Natural killer cell (primary cell): ENCODE results near the gene HPX. TPM values are rescaled to one million over a fixed set of nuclear protein-coding genes. Genes with fewer than 3 reads are reported as not detected.
A peak's percentile ranks its signal among the peaks of the same experiment; 100 is the strongest.

Source experiments
- ATAC-seq, 3 donors: fragments of 150-1000 bp in 2 of 3; fragments of 200-7000 bp in 1 of 3; cut with Tn5 transposase; 1 replicate in 1 of 3; 2 replicates in 2 of 3; pipeline ENCODE4 v1.10.0; 2021; ENCODE audit warnings: mild to moderate bottlenecking in 2 of 3, moderate library complexity in 2 of 3
- DNase-seq, 2 donors: peaks; one replicate each; pipeline versions ENCODE4 v3.0.0 to v3.0.0-alpha.2; 2013 to 2021; ENCODE audit warnings: mixed read lengths in 1 of 2
- H3K27ac ChIP-seq: one replicate; pipeline ENCODE4 v1.5.1; 2013; ENCODE audit warnings: mild to moderate bottlenecking, low read length
- H3K27me3 ChIP-seq: one replicate; pipeline ENCODE4 v1.6.1; 2013; ENCODE audit warnings: low read length; ENCODE audit not compliant: control insufficient read depth, insufficient read depth
- H3K36me3 ChIP-seq: one replicate; pipeline ENCODE4 v1.6.1; 2013; ENCODE audit warnings: low read length; ENCODE audit not compliant: control insufficient read depth, insufficient read depth
- H3K4me1 ChIP-seq: one replicate; pipeline ENCODE4 v1.6.1; 2013; ENCODE audit warnings: low read length; ENCODE audit not compliant: control insufficient read depth, insufficient read depth
- H3K4me3 ChIP-seq: one replicate; pipeline ENCODE4 v1.5.1; 2013; ENCODE audit warnings: low read length
- H3K9me3 ChIP-seq: one replicate; pipeline ENCODE4 v1.6.1; 2013; ENCODE audit warnings: low read length; ENCODE audit not compliant: control insufficient read depth, insufficient read depth
- H3K27ac Mint-ChIP-seq, 2 donors: one replicate each; pipeline ENCODE4 v1.8.0; 2022; ENCODE audit warnings: mild to moderate bottlenecking in 2 of 2, mixed read lengths in 2 of 2, moderate library complexity in 1 of 2
- H3K27me3 Mint-ChIP-seq, 2 donors: one replicate each; pipeline ENCODE4 v1.8.0; 2022; ENCODE audit warnings: low read depth in 2 of 2, mixed read lengths in 2 of 2
- H3K36me3 Mint-ChIP-seq: one replicate; pipeline ENCODE4 v1.8.0; 2022; ENCODE audit warnings: mixed read lengths
- H3K4me1 Mint-ChIP-seq, 2 donors: one replicate each; pipeline ENCODE4 v1.8.0; 2022; ENCODE audit warnings: mixed read lengths in 2 of 2
- H3K4me3 Mint-ChIP-seq: one replicate; pipeline ENCODE4 v1.8.0; 2022; ENCODE audit warnings: mild to moderate bottlenecking, moderate library complexity, mixed read lengths
- H3K9me3 Mint-ChIP-seq, 2 donors: one replicate each; pipeline ENCODE4 v1.8.0; 2022; ENCODE audit warnings: mixed read lengths in 2 of 2
- CTCF ChIP-seq: fragments of 200-600 bp; IDR thresholded peaks from one replicate; pipeline ENCODE4 v1.8.0; 2022; ENCODE audit warnings: antibody characterized with exemption
- WGBS: methylation state at CpG from one replicate; pipeline ENCODE4 v1.1.7; 2013; ENCODE audit warnings: missing lambda C conversion rate; ENCODE audit not compliant: insufficient coverage; 5-methylcytosine and 5-hydroxymethylcytosine counted together
- intact Hi-C: fragments of 100-400 bp; cut with micrococcal nuclease; formaldehyde crosslinking; loops from one replicate; pipeline ENCODE4 v1.14.2; 2022
- total RNA-seq, 4 donors: library from RNA; stranded (reverse); fragments of 120-200 nt in 1 of 4; gene quantifications; one replicate each; pipeline versions ENCODE4 v1.2.3 to v1.2.4, GENCODE V29; 2013 to 2022

Gene HPX
- total RNA-seq, 3 donors from 2014 or later (not counting 1 experiment from before 2014, with no cell fraction given) = 0.35 to 1.5 (median 0.98) TPM

GRCh38 chr11:6414874-6415328 is 25.9 kb downstream of the HPX start:
- H3K27ac Mint-ChIP-seq = no peak overlapping the region
- intact Hi-C loops = no loop called here
- ATAC-seq (peak; percentile 8 to 40 (median 28)), DNase-seq (peak in 1 of 2 donors; percentile 36)
- Histone ChIP-seq H3K27ac (peak overlapping the region; percentile 49), H3K4me3 (no peak overlapping the region), H3K27me3 (no peaks in the 10 kb centered on the region), H3K9me3 (no peaks in the 10 kb centered on the region), H3K4me1 (peaks cover 33% of the 10 kb centered on the region), H3K36me3 (peaks cover 6% of the 10 kb centered on the region)
- 24% methylated on average over 2 of the region's 3 CpGs for WGBS
- peaks cover 8 to 10% of the 10 kb centered on the region in 2 donors for H3K4me1 Mint-ChIP-seq
- no peaks in the 10 kb centered on the region for H3K9me3 Mint-ChIP-seq
- no peaks in the 10 kb centered on the region for H3K36me3 Mint-ChIP-seq
- no peaks in the 10 kb centered on the region for H3K27me3 Mint-ChIP-seq
- no peak overlapping the region for H3K4me3 Mint-ChIP-seq
- no peak for TF ChIP-seq CTCF

DNA sequence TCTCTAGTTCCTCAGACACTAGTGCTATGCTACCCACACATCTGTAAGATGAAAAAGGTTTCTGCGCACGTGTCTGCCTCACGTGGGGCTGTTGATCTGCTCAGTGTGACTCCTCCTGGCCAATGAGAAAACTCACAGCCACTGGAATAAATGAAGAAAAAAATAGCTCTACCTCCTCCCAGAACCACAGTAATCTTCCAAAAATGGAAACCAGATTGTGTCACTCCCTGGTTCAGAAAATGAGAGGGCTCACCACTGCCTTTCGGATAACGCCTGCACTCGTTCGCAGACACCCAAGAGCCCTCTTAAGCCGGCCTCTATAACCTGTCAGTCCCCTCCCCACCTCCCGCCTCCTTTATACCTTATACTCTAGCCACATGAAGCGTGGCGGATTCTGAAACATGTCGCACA is 27.0 kb downstream of the HPX start:
- Mint-ChIP-seq H3K4me1 (peaks cover 4 to 5% of the 10 kb centered on the region in 2 donors), H3K27ac (no peak overlapping the region), H3K27me3 (no peaks in the 10 kb centered on the region), H3K4me3 (no peak overlapping the region), H3K9me3 (no peaks in the 10 kb centered on the region), H3K36me3 (no peaks in the 10 kb centered on the region)
- intact Hi-C loops = no loop called here
- no peak for TF ChIP-seq CTCF
- no peaks in the 10 kb centered on the region for H3K9me3 ChIP-seq
- H3K36me3 ChIP-seq = peaks cover 12% of the 10 kb centered on the region
- DNase-seq = peak in 1 of 2 donors; percentile 86
- H3K4me3 ChIP-seq = no peak overlapping the region
- H3K27me3 ChIP-seq = no peaks in the 10 kb centered on the region
- WGBS = 93% methylated on average over 12 of the region's 12 CpGs
- no peak for ATAC-seq
- peaks cover 30% of the 10 kb centered on the region for H3K4me1 ChIP-seq
- no peak overlapping the region for H3K27ac ChIP-seq

DNA sequence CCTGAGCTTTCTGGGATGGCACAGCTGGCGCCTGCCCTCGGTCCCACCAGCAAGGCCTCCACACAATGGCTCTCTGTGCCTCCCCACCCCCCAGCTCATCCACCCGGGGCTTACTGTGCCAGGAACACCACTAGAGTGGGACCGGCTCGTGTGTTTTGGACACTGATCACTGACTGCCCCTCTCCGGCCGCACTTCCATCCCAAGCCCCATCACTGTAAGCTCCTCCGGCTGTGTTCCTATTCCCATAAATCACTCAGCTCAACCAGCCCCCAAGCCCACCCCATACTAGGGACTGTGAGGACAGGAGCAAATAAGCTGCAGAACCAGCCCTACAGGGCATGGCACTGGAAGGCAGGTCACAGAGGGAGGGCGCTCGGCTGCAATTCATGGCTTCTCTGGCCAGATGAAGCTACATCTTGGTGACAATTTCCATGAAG is 29.2 kb downstream of the HPX start:
- Histone ChIP-seq H3K27me3 (no peaks in the 10 kb centered on the region), H3K27ac (no peak overlapping the region), H3K9me3 (no peaks in the 10 kb centered on the region), H3K4me1 (peaks cover 21% of the 10 kb centered on the region), H3K4me3 (no peak overlapping the region), H3K36me3 (peaks cover 12% of the 10 kb centered on the region)
- Mint-ChIP-seq H3K27ac (no peak overlapping the region), H3K4me3 (no peak overlapping the region), H3K4me1 (peaks cover 13 to 16% of the 10 kb centered on the region in 2 donors), H3K27me3 (no peaks in the 10 kb centered on the region), H3K36me3 (no peaks in the 10 kb centered on the region), H3K9me3 (no peaks in the 10 kb centered on the region)
- TF ChIP-seq CTCF = no peak
- 98% methylated on average over 10 of the region's 10 CpGs for WGBS
- intact Hi-C loops = no loop called here
- DNase-seq = no peak
- no peak for ATAC-seq
